Lung microvascular endothelial cell (primary cell): ENCODE measurements around the gene HES5. TPM values are rescaled to one million over a fixed set of nuclear protein-coding genes. Genes with fewer than 3 reads are reported as not detected.
A peak's percentile ranks its signal among the peaks of the same experiment; 100 is the strongest.

Source experiments
- DNase-seq, 2 donors: peaks; one replicate each; pipeline versions ENCODE4 v3.0.0 to v3.0.0-alpha.2; 2010; ENCODE audit warnings: low read depth in 2 of 2
- total RNA-seq: library from RNA; depleted of rRNA; stranded (reverse); fragments of >200 nt; gene quantifications from 2 replicates; pipeline ENCODE4 v1.2.1, GENCODE V29; 2014

Gene HES5
- total RNA-seq, 1 donor from 2014 or later = not detected

DNA sequence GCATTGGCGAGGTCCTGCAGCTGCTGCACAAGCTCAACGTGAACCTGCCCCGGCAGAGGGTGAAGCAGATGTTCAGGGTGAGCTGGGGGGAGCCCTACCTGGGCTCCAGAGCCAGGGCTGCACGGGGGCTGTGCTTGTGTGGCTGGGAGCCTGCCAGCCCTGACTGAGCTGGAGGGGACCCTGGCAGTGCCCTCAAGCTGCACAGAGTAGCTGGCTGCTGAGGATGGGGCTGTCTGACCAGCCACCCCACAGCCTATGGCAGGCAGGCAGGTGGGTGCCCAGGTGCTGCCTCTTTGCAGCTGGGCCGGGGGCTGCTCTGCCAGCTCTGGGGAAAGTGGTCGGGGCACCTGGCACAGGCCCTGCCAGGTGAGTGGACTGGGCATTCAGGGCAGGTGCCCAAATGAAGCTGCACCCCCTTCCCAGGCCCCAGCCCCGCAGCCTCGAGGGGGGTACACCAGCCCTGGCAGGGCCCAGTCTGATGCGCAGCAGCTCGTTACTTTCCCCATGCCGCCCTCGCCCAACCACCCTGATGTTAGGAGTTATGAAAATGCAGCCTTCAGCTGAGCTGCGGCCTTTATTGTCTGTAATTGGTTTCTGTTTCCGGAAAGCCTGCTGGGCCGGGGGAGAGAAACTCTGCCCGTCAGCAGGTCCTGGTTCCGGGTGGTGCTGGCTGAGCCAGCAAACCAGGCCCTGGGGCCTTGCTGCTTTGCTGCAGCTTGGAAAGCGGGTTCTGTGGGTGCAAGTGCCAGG is 49.7 kb downstream of the HES5 start:
- peak in 1 of 2 donors; percentile 47 for DNase-seq

DNA sequence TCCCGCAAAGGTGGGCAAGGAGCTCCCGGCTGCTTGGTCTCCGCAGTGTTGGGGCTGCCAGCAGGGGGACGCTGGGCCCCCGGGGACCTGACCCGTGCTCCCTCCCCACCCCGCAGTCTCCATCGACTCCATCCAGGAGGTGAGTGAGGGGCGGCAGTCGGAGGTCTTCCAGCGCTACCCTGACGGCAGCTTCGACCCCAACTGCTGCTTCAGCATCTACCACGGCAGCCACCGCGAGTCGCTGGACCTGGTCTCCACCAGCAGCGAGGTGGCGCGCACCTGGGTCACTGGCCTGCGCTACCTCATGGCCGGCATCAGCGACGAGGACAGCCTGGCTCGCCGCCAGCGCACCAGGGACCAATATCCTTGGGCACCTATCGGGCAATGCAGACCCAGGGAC is 50.4 kb downstream of the HES5 start:
- no peak for DNase-seq

DNA sequence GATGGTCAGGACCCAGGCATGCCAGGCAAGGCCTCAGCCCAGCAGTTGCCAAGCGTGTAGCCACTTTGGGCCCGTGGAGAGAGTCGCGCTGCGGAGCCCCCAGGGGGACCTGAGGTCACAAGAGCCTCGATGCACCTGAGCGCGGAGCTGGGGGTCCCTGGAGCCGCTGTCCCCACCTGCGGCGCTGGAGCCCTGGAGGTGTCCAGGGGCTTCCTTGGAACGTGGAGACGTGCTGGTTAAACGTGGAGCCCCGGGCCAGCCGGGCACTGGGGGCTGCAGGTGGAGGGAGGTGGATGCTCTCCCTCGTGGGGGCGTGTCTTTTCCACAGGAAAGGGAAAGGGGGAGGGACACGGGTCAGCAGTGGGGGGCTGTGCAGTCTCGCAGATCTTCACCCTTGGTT is 50.9 kb downstream of the HES5 start:
- no peak for DNase-seq

Other genes with a start within 250 kb of the HES5 start
- gene MORN1, start 138.7 kb downstream of the HES5 start, total RNA-seq = 3.3 and 4.8 TPM in 2 replicates
- gene RER1, start 138.4 kb downstream of the HES5 start, total RNA-seq = 32.7 and 48.6 TPM in 2 replicates
- gene PEX10, start 117.7 kb downstream of the HES5 start, total RNA-seq = 24.6 and 26.0 TPM in 2 replicates
- gene PLCH2, start 54.0 kb downstream of the HES5 start, total RNA-seq = under 0.01 TPM in 2 replicates
- 14.8 and 21.0 TPM in 2 replicates for gene PANK4, start 3.7 kb downstream of the HES5 start, total RNA-seq
- gene TNFRSF14, start 26.1 kb upstream of the HES5 start, total RNA-seq = 55.8 and 177 TPM in 2 replicates
- 37.5 and 67.7 TPM in 2 replicates for gene PRXL2B, start 56.5 kb upstream of the HES5 start, total RNA-seq
- gene MMEL1, start 102.8 kb upstream of the HES5 start, total RNA-seq = 1.4 and 2.8 TPM in 2 replicates